Panc1 (cell line): ENCODE data around the gene LCOR. TPM values are rescaled to one million over a fixed set of nuclear protein-coding genes. Genes with fewer than 3 reads are reported as not detected.

Experiments
- ATAC-seq: fragments of 200-7000 bp; cut with Tn5 transposase; 2 replicates; pipeline ENCODE4 v1.9.1; 2020; ENCODE audit warnings: mild to moderate bottlenecking, moderate library complexity
- BruUV-seq: library from RNA; stranded (reverse); fragments of 400-500 nt; replicated peaks from 2 replicates; lab custom pipeline; 2021; lab: Mats Ljungman, UMichigan
- CTCF ChIA-PET: fragments of 300-600 bp; sonication (Branson Sonifier 250); formaldehyde crosslinking; loops from one replicate; lab custom pipeline; 2022; ENCODE audit warnings: antibody characterized with exemption; lab: Charles Lee
- POLR2A ChIA-PET: fragments of 300-600 bp; sonication (Branson Sonifier 250); formaldehyde crosslinking; loops from one replicate; lab custom pipeline; 2022; ENCODE audit warnings: antibody characterized with exemption; lab: Charles Lee
- DNase-seq: peaks from one replicate; pipeline ENCODE4 v3.0.0-alpha.2; 2010; ENCODE audit warnings: low read depth, low spot score
- H3K27ac ChIP-seq: 2 replicates; pipeline ENCODE4 v1.5.1; 2011; ENCODE audit warnings: mild to moderate bottlenecking, low read length, inconsistent platforms
- H3K27me3 ChIP-seq: fragments of 200-500 bp; sonication (Bioruptor generic); 2 replicates; pipeline ENCODE4 v1.6.0; 2014; ENCODE audit warnings: low read length, inconsistent platforms; ENCODE audit not compliant: control insufficient read depth, insufficient read depth
- H3K36me3 ChIP-seq: fragments of 200-500 bp; sonication (Bioruptor generic); 2 replicates; pipeline ENCODE4 v1.5.1; 2014; ENCODE audit warnings: inconsistent platforms, mild to moderate bottlenecking, low read length, moderate library complexity; ENCODE audit not compliant: control insufficient read depth, insufficient read depth
- H3K4me1 ChIP-seq: 2 replicates; pipeline ENCODE4 v1.5.1; 2011; ENCODE audit warnings: inconsistent platforms, mild to moderate bottlenecking, low read length, moderate library complexity; ENCODE audit not compliant: control insufficient read depth, insufficient read depth
- H3K4me3 ChIP-seq, 2 experiments: 2 replicates each; pipeline ENCODE4 v1.5.1; 2011 to 2012; ENCODE audit warnings: low read depth in 2 of 2, low read length in 2 of 2, mild to moderate bottlenecking in 2 of 2, inconsistent platforms in 1 of 2, moderate library complexity in 1 of 2
- H3K9me3 ChIP-seq: fragments of 200-500 bp; sonication (Bioruptor generic); 2 replicates; pipeline ENCODE4 v1.5.1; 2014; ENCODE audit warnings: low read depth, mild to moderate bottlenecking, inconsistent platforms, low read length, moderate library complexity; ENCODE audit not compliant: control insufficient read depth, insufficient read depth
- CTCF ChIP-seq: fragments of 450-650 bp; IDR thresholded peaks from 2 replicates; pipeline ENCODE4 v1.5.1; 2017; ENCODE audit warnings: mild to moderate bottlenecking
- POLR2AphosphoS5 ChIP-seq: IDR thresholded peaks from 2 replicates; pipeline ENCODE4 v1.6.1; 2012; ENCODE audit warnings: mild to moderate bottlenecking, low read depth, low read length, moderate library complexity
- REST ChIP-seq, 2 experiments: IDR thresholded peaks; 2 replicates each; pipeline ENCODE4 v1.6.1; 2011 to 2012; ENCODE audit warnings: low read depth in 2 of 2, control low read depth in 1 of 2, low read length in 1 of 2, mild to moderate bottlenecking in 1 of 2, moderate library complexity in 1 of 2; ENCODE audit not compliant: insufficient read depth in 1 of 2
- SIN3A ChIP-seq: IDR thresholded peaks from 2 replicates; pipeline ENCODE4 v1.6.1; 2012; ENCODE audit warnings: low read depth, mild to moderate bottlenecking, low read length, moderate library complexity, borderline replicate concordance; ENCODE audit not compliant: insufficient read depth
- TCF7L2 ChIP-seq: IDR thresholded peaks from 2 replicates; pipeline ENCODE4 v1.6.1; 2011; ENCODE audit warnings: mild to moderate bottlenecking, low read depth, low read length, inconsistent platforms
- in situ Hi-C: cut with HindIII; loops from 2 replicates; pipeline ENCODE4 v1.10.0; 2016; ENCODE audit warnings: low sequenced_read_pairs, low pct_unique_long_range_greater_than_20kb
- intact Hi-C: fragments of 100-400 bp; cut with micrococcal nuclease; formaldehyde crosslinking; loops from one replicate; pipeline ENCODE4 v1.10.0; 2022; ENCODE audit not compliant: unreplicated experiment
- total RNA-seq: library from RNA; stranded (reverse); gene quantifications from one replicate; pipeline ENCODE4 v1.2.1, GENCODE V29; 2021; ENCODE audit not compliant: unreplicated experiment

The LCOR gene
- total RNA-seq, 1 experiment from 2014 or later: 58.0 TPM

- Histone ChIP-seq H3K4me3 (no peak overlapping the region), H3K27ac (no peak overlapping the region), H3K36me3 (no peaks in the 10 kb centered on the region), H3K4me1 (no peaks in the 10 kb centered on the region), H3K27me3 (no peaks in the 10 kb centered on the region), H3K9me3 (no peaks in the 10 kb centered on the region)
- POLR2A ChIA-PET: no interaction called here
- CTCF ChIA-PET: no interaction called here
- ATAC-seq (no peak), DNase-seq (no peak)
- BruUV-seq: no TSS peak
- in situ Hi-C loops (no loop called here), intact Hi-C loops (no loop called here)
- TF ChIP-seq POLR2AphosphoS5 (no peak), TCF7L2 (peak; percentile 63)
Observed at GRCh38 chr10:97015240-97015639, 183.1 kb downstream of the LCOR start.

GRCh38 chr10:97016728-97017473 is 184.8 kb downstream of the LCOR start:
- Histone ChIP-seq H3K27me3 (no peaks in the 10 kb centered on the region), H3K27ac (no peak overlapping the region), H3K4me1 (peaks cover 3% of the 10 kb centered on the region; the same call in 1 of the 2 replicates), H3K9me3 (no peaks in the 10 kb centered on the region), H3K4me3 (no peak overlapping the region), H3K36me3 (no peaks in the 10 kb centered on the region)
- POLR2A ChIA-PET: no interaction called here
- TF ChIP-seq POLR2AphosphoS5: no peak
- no peak for TF ChIP-seq CTCF
- no peak for TF ChIP-seq REST (IDR thresholded peaks at IDR 0.05; ENCODE audit: insufficient read depth in 1 of 2, low read depth in 2 of 2, low read length in 1 of 2)
- TF ChIP-seq TCF7L2: no peak
- TF ChIP-seq SIN3A: no peak
- BruUV-seq: no TSS peak
- no peak for DNase-seq
- CTCF ChIA-PET: interaction anchor here (0.6 to 1.5 kb wide), 3 partner anchors 21 to 176 kb away, joined by 3 to 6 read pairs (median 4); no protein-coding TSS in a partner anchor
- no peak for ATAC-seq
- in situ Hi-C loops (no loop called here), intact Hi-C loops (no loop called here)

- intact Hi-C loops (no loop called here), in situ Hi-C loops (no loop called here)
- Histone ChIP-seq H3K36me3 (no peaks in the 10 kb centered on the region), H3K4me3 (no peak overlapping the region), H3K27ac (no peak overlapping the region), H3K27me3 (no peaks in the 10 kb centered on the region), H3K9me3 (no peaks in the 10 kb centered on the region), H3K4me1 (peaks cover 7% of the 10 kb centered on the region; the same call in 1 of the 2 replicates)
- ATAC-seq (no peak), DNase-seq (no peak)
- no TSS peak for BruUV-seq
- ChIA-PET CTCF (interaction anchor here (0.7 to 1.5 kb wide), 2 partner anchors 20 to 24 kb away, joined by 3 to 6 read pairs; no protein-coding TSS in a partner anchor), POLR2A (no interaction called here)
- TF ChIP-seq REST (IDR thresholded peaks at IDR 0.05; ENCODE audit: insufficient read depth in 1 of 2, low read depth in 2 of 2, low read length in 1 of 2) (no peak), SIN3A (no peak), CTCF (no peak), POLR2AphosphoS5 (no peak), TCF7L2 (no peak)
Observed at GRCh38 chr10:97017474-97017903, 185.4 kb downstream of the LCOR start.
